CD14-positive monocyte (primary cell): Measurements from ENCODE around the gene GPALPP1. TPM values are rescaled to one million over a fixed set of nuclear protein-coding genes. Genes with fewer than 3 reads are reported as not detected.

Experiments
- DNase-seq, 3 donors: peaks; one replicate each; pipeline ENCODE4 v3.0.0-alpha.2; 2011 to 2022
- H2AFZ ChIP-seq: 2 replicates; pipeline ENCODE4 v1.6.0; 2012; ENCODE audit warnings: mild to moderate bottlenecking, low read depth, low read length, inconsistent platforms; ENCODE audit not compliant: insufficient read depth, poor library complexity, severe bottlenecking
- H3K27ac ChIP-seq, 2 donors: 1 replicate in 1 of 2; 2 replicates in 1 of 2; pipeline ENCODE4 v1.5.1; 2012 to 2013; ENCODE audit warnings: low read length in 2 of 2, control low read depth in 1 of 2, inconsistent platforms in 1 of 2, low read depth in 1 of 2, mild to moderate bottlenecking in 1 of 2
- H3K27me3 ChIP-seq, 2 donors: one replicate each; pipeline versions ENCODE4 v1.6.0 to v1.6.1; 2011 to 2013; ENCODE audit warnings: low read length in 2 of 2; ENCODE audit not compliant: control insufficient read depth in 2 of 2, insufficient read depth in 2 of 2
- H3K36me3 ChIP-seq, 2 donors: replicated peaks in 1 of 2; 1 replicate in 1 of 2; 2 replicates in 1 of 2; pipeline versions ENCODE4 v1.5.1 to v1.6.1; 2012 to 2013; ENCODE audit warnings: low read length in 2 of 2, control low read depth in 1 of 2, inconsistent platforms in 1 of 2, mild to moderate bottlenecking in 1 of 2; ENCODE audit not compliant: insufficient read depth in 2 of 2, control insufficient read depth in 1 of 2
- H3K4me1 ChIP-seq, 2 donors: 1 replicate in 1 of 2; 2 replicates in 1 of 2; pipeline versions ENCODE4 v1.5.1 to v1.6.1; 2012 to 2013; ENCODE audit warnings: low read length in 2 of 2, control low read depth in 1 of 2, inconsistent platforms in 1 of 2, mild to moderate bottlenecking in 1 of 2, moderate library complexity in 1 of 2; ENCODE audit not compliant: insufficient read depth in 2 of 2, control insufficient read depth in 1 of 2
- H3K4me2 ChIP-seq: replicated peaks from 2 replicates; pipeline ENCODE3; 2012; ENCODE audit warnings: low read length, moderate library complexity, mild to moderate bottlenecking; ENCODE audit not compliant: poor library complexity, severe bottlenecking; ENCODE audit errors: extremely low read depth
- H3K4me3 ChIP-seq, 3 experiments: fragments of 200-600 bp in 1 of 3; sonication (generic) in 1 of 3; replicated peaks in 1 of 3; 1 replicate in 2 of 3; 2 replicates in 1 of 3; pipeline ENCODE4 v1.5.1; 2011 to 2013; ENCODE audit warnings: low read length in 3 of 3, mild to moderate bottlenecking in 3 of 3, control low read depth in 2 of 3, low read depth in 2 of 3, inconsistent platforms in 1 of 3, moderate library complexity in 1 of 3
- H3K79me2 ChIP-seq: 2 replicates; pipeline ENCODE4 v1.6.0; 2012; ENCODE audit warnings: mild to moderate bottlenecking, control low read depth, inconsistent platforms, low read length, moderate library complexity; ENCODE audit not compliant: insufficient read depth
- H3K9ac ChIP-seq: 2 replicates; pipeline ENCODE4 v1.6.0; 2017; ENCODE audit warnings: low read length, mild to moderate bottlenecking; ENCODE audit not compliant: insufficient read depth, poor library complexity, severe bottlenecking
- H3K9me3 ChIP-seq, 2 donors: replicated peaks in 1 of 2; 1 replicate in 1 of 2; 2 replicates in 1 of 2; pipeline versions ENCODE4 v1.5.1 to v1.6.1; 2012 to 2013; ENCODE audit warnings: low read length in 2 of 2, control low read depth in 1 of 2; ENCODE audit not compliant: control insufficient read depth in 1 of 2, insufficient read depth in 1 of 2
- H4K20me1 ChIP-seq: 2 replicates; pipeline ENCODE4 v1.6.0; 2012; ENCODE audit warnings: mild to moderate bottlenecking, low read length, control low read depth, moderate library complexity; ENCODE audit not compliant: insufficient read depth
- H3K27ac Mint-ChIP-seq, 7 donors: one replicate each; pipeline ENCODE4 v1.8.0; 2020; ENCODE audit warnings: mild to moderate bottlenecking in 7 of 7, mixed read lengths in 7 of 7, moderate library complexity in 6 of 7, inconsistent platforms in 2 of 7
- H3K27me3 Mint-ChIP-seq, 3 donors: one replicate each; pipeline ENCODE4 v1.8.0; 2021 to 2022; ENCODE audit warnings: low read depth in 3 of 3, mild to moderate bottlenecking in 3 of 3, mixed read lengths in 3 of 3, moderate library complexity in 3 of 3, inconsistent platforms in 1 of 3
- H3K36me3 Mint-ChIP-seq, 2 donors: one replicate each; pipeline ENCODE4 v1.8.0; 2020; ENCODE audit warnings: mixed read lengths in 2 of 2, inconsistent platforms in 1 of 2, mild to moderate bottlenecking in 1 of 2
- H3K4me1 Mint-ChIP-seq: one replicate; pipeline ENCODE4 v1.8.0; 2020; ENCODE audit warnings: mild to moderate bottlenecking, mixed read lengths
- H3K4me3 Mint-ChIP-seq, 2 donors: one replicate each; pipeline ENCODE4 v1.8.0; 2020; ENCODE audit warnings: mild to moderate bottlenecking in 2 of 2, mixed read lengths in 2 of 2, moderate library complexity in 1 of 2
- H3K9me3 Mint-ChIP-seq, 7 donors: one replicate each; pipeline ENCODE4 v1.8.0; 2020 to 2022; ENCODE audit warnings: mixed read lengths in 7 of 7, mild to moderate bottlenecking in 6 of 7, moderate library complexity in 6 of 7, inconsistent platforms in 2 of 7
- CTCF ChIP-seq: fragments of 200-600 bp; IDR thresholded peaks from one replicate; pipeline ENCODE4 v1.8.0; 2022; ENCODE audit warnings: antibody characterized with exemption, mild to moderate bottlenecking
- WGBS: methylation state at CpG from one replicate; pipeline ENCODE4 v1.1.5; 2013; ENCODE audit warnings: missing lambda C conversion rate; ENCODE audit not compliant: insufficient coverage; 5-methylcytosine and 5-hydroxymethylcytosine counted together
- intact Hi-C, 2 donors: fragments of 100-400 bp; cut with micrococcal nuclease; formaldehyde crosslinking; loops; one replicate each; pipeline versions ENCODE4 v1.15.0 to v1.15.1; 2023
- polyA plus RNA-seq, 3 donors: library from polyadenylated mRNA; depleted of rRNA in 1 of 3; unstranded in 2 of 3; stranded (reverse) in 1 of 3; fragments of 300-500 nt in 2 of 3; fragments of >200 nt in 1 of 3; fragmentation: Illumina TruSeq in 2 of 3; gene quantifications; 1 replicate in 2 of 3; 2 replicates in 1 of 3; pipeline ENCODE4 v1.2.3, GENCODE V29; 2012 to 2021

GPALPP1 gene
- polyA plus RNA-seq, 3 donors = 9.4 to 13.7 (median 11.4) TPM

GRCh38 chr13:45073809-45074208 lies 84.5 kb downstream of the GPALPP1 start:
- Mint-ChIP-seq H3K9me3 (no peaks in the 10 kb centered on the region), H3K36me3 (no peaks in the 10 kb centered on the region), H3K27ac (no peak overlapping the region), H3K4me3 (no peak overlapping the region), H3K4me1 (peaks cover 2% of the 10 kb centered on the region), H3K27me3 (peaks cover 2 to 6% (median 3%) of the 10 kb centered on the region in 3 donors)
- peaks cover 0 to under 1% of the 10 kb centered on the region in 2 donors for H3K4me1 ChIP-seq
- no peak overlapping the region for H3K4me2 ChIP-seq
- no peaks in the 10 kb centered on the region for H3K27me3 ChIP-seq
- WGBS = 100% methylated on average over 1 of the region's 4 CpGs
- H3K9me3 ChIP-seq = no peaks in the 10 kb centered on the region
- H3K9ac ChIP-seq = no peak overlapping the region
- intact Hi-C loops = no loop called here
- no peak for DNase-seq
- no peaks in the 10 kb centered on the region for H3K79me2 ChIP-seq
- no peak overlapping the region for H3K4me3 ChIP-seq
- no peak overlapping the region for H2AFZ ChIP-seq
- H4K20me1 ChIP-seq = no peaks in the 10 kb centered on the region
- no peak for TF ChIP-seq CTCF
- no peak overlapping the region for H3K27ac ChIP-seq
- no peaks in the 10 kb centered on the region for H3K36me3 ChIP-seq

- H4K20me1 ChIP-seq = no peaks in the 10 kb centered on the region
- Mint-ChIP-seq H3K27ac (peak overlapping the region in 1 of 7 donors; percentile 34), H3K36me3 (no peaks in the 10 kb centered on the region), H3K27me3 (peaks cover 2 to 6% (median 3%) of the 10 kb centered on the region in 3 donors), H3K4me3 (no peak overlapping the region), H3K4me1 (no peaks in the 10 kb centered on the region), H3K9me3 (no peaks in the 10 kb centered on the region)
- no peak overlapping the region for H3K9ac ChIP-seq
- no peaks in the 10 kb centered on the region for H3K79me2 ChIP-seq
- no peak for TF ChIP-seq CTCF
- no peak for DNase-seq
- H3K27ac ChIP-seq = no peak overlapping the region
- intact Hi-C loops = no loop called here
- H2AFZ ChIP-seq = no peak overlapping the region
- H3K4me2 ChIP-seq = no peak overlapping the region
- no peaks in the 10 kb centered on the region for H3K27me3 ChIP-seq
- H3K9me3 ChIP-seq = no peaks in the 10 kb centered on the region
- no peaks in the 10 kb centered on the region for H3K4me1 ChIP-seq
- H3K4me3 ChIP-seq = no peak overlapping the region
- 100% methylated on average over 3 of the region's 6 CpGs for WGBS
- H3K36me3 ChIP-seq = no peaks in the 10 kb centered on the region
These were observed 85.4 kb downstream of the GPALPP1 start for GRCh38 chr13:45074721-45075120.
